ENCODE measurements around the gene DPAGT1.

DNA sequence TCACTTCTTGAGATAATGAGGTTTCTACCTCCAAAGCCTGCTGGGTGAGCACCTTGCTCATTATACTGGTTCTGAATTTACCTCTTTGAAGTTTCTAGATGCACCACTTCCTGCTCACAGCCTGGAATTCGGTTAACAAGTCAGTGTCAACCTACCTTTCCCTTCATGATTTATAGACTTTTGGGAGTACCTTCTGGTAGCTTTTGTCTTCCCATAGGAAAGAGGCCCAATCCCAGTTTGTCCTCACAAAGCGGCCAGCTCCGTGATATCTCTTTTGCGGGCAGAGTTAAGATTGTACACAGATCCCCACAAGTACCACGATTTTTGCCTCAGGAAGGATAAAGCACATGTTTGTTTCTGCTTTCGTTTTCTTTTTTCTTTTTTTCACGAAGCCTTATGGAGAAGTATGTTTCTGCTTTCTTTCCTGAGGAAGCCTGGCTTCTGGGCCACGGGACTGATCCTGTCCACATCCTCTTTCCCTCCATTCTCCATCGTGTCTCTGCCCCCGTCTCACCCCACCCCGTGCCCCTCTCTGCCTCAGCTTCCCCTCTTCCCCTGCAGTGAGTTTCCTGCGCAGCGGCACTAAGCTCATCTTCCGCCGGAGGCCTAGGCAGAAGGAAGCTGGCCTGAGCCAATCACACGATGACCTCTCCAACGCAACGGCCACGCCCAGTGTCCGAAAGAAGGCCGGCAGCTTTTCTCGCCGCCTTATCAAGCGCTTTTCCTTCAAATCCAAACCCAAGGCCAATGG is 14.0 kb upstream of the DPAGT1 start:
- no peak for TF ChIP-seq CTCF (IDR thresholded peaks at IDR 0.05; ENCODE audit: borderline replicate concordance, extremely low read depth, low read length, poor library complexity, severe bottlenecking)
- no peak for TF ChIP-seq EZH2 (IDR thresholded peaks at IDR 0.05; ENCODE audit: borderline replicate concordance, low read depth, low read length, severe bottlenecking)

Measured in DND-41 (cell line).